ENCODE results near the gene DRD1.
"Not testable (repeated sequence)": the region's sequence is repeated elsewhere in the genome, so short reads cannot be mapped to it uniquely, and the experiment has no call there.

The DRD1 gene

GRCh38 chr5:175444905-175445456 is 999 bp upstream of the DRD1 start:
- H3K4me3 ChIP-seq (ENCODE audit: low read depth, low read length) = no peak overlapping the region
- no peak for TF ChIP-seq CTCF (IDR thresholded peaks at IDR 0.05; ENCODE audit: insufficient read depth, low read length, missing control alignments)
- ChIA-PET CTCF (interaction anchor here (1.0 to 3.1 kb wide), 3 partner anchors 19 to 504 kb away, joined by 3 to 19 read pairs (median 5); no protein-coding TSS in a partner anchor), POLR2A (no interaction called here)
- DNase-seq (ENCODE audit: low read depth, low spot score) = no peak

- ChIA-PET POLR2A (no interaction called here), CTCF (interaction anchor here (1.0 to 3.1 kb wide), 5 partner anchors 48 to 503 kb away, joined by 3 to 19 read pairs (median 5); no protein-coding TSS in a partner anchor)
- no peak for DNase-seq (ENCODE audit: low read depth, low spot score)
- no peak overlapping the region for H3K4me3 ChIP-seq (ENCODE audit: low read depth, low read length)
- no peak for TF ChIP-seq CTCF (IDR thresholded peaks at IDR 0.05; ENCODE audit: insufficient read depth, low read length, missing control alignments)
Measured at GRCh38 chr5:175443514-175444059, 395 bp downstream of the DRD1 start.

- no peak for TF ChIP-seq CTCF (IDR thresholded peaks at IDR 0.05; ENCODE audit: insufficient read depth, low read length, missing control alignments)
- CTCF ChIA-PET = interaction anchor here (1.5 kb wide), 1 partner anchor 487 kb away, joined by 5 read pairs; no protein-coding TSS in a partner anchor
- H3K4me3 ChIP-seq (ENCODE audit: low read depth, low read length) = no peak overlapping the region
- DNase-seq (ENCODE audit: low read depth, low spot score) = no peak
- POLR2A ChIA-PET = no interaction called here
Measured at GRCh38 chr5:175438234-175438857, 5.6 kb downstream of the DRD1 start.

- no peak overlapping the region for H3K4me3 ChIP-seq (ENCODE audit: low read depth, low read length)
- CTCF ChIA-PET = no interaction called here
- DNase-seq (ENCODE audit: low read depth, low spot score) = no peak
- POLR2A ChIA-PET = no interaction called here
- no peak for TF ChIP-seq CTCF (IDR thresholded peaks at IDR 0.05; ENCODE audit: insufficient read depth, low read length, missing control alignments)
Measured at GRCh38 chr5:175436359-175436758, 7.6 kb downstream of the DRD1 start.

GRCh38 chr5:175434800-175435199 is 9.2 kb downstream of the DRD1 start:
- no peak overlapping the region for H3K4me3 ChIP-seq (ENCODE audit: low read depth, low read length)
- TF ChIP-seq CTCF (IDR thresholded peaks at IDR 0.05; ENCODE audit: insufficient read depth, low read length, missing control alignments) = no peak
- CTCF ChIA-PET = no interaction called here
- POLR2A ChIA-PET = no interaction called here
- DNase-seq (ENCODE audit: low read depth, low spot score) = no peak

- POLR2A ChIA-PET = no interaction called here
- H3K4me3 ChIP-seq (ENCODE audit: low read depth, low read length) = no peak overlapping the region
- DNase-seq (ENCODE audit: low read depth, low spot score) = no peak
- no peak for TF ChIP-seq CTCF (IDR thresholded peaks at IDR 0.05; ENCODE audit: insufficient read depth, low read length, missing control alignments)
- CTCF ChIA-PET = no interaction called here
Measured at GRCh38 chr5:175427762-175428161, 16.2 kb downstream of the DRD1 start.

- CTCF ChIA-PET; DNase-seq (ENCODE audit: low read depth, low spot score); H3K4me3 ChIP-seq (ENCODE audit: low read depth, low read length); POLR2A ChIA-PET: not testable (repeated sequence)
Measured at GRCh38 chr5:175424594-175424993, 19.4 kb downstream of the DRD1 start.
